SJCRH30 (cell line): ENCODE measurements around the gene PARD3. TPM values are rescaled to one million over a fixed set of nuclear protein-coding genes. Genes with fewer than 3 reads are reported as not detected.
"Not testable (repeated sequence)": the region's sequence is repeated elsewhere in the genome, so short reads cannot be mapped to it uniquely, and the experiment has no call there.

Source experiments
- DNase-seq, 2 experiments: peaks; one replicate each; pipeline ENCODE4 v3.0.0-alpha.2; 2015 to 2020
- H3K27ac ChIP-seq: fragments of 250-450 bp; sonication (Bioruptor Pico); 2 replicates; pipeline ENCODE4 v1.5.1; 2020; ENCODE audit warnings: mild to moderate bottlenecking, moderate library complexity
- H3K27me3 ChIP-seq: fragments of 250-450 bp; sonication (Bioruptor Pico); 2 replicates; pipeline ENCODE4 v1.5.1; 2020; ENCODE audit warnings: mild to moderate bottlenecking, moderate library complexity
- H3K36me3 ChIP-seq: fragments of 250-450 bp; sonication (Bioruptor Pico); 2 replicates; pipeline ENCODE4 v1.5.1; 2020; ENCODE audit warnings: mild to moderate bottlenecking, moderate library complexity
- H3K4me1 ChIP-seq: fragments of 250-450 bp; sonication (Bioruptor Pico); 2 replicates; pipeline ENCODE4 v1.5.1; 2020; ENCODE audit warnings: mild to moderate bottlenecking, moderate library complexity
- H3K4me3 ChIP-seq: fragments of 250-450 bp; sonication (Bioruptor Pico); 2 replicates; pipeline ENCODE4 v1.5.1; 2020; ENCODE audit warnings: mild to moderate bottlenecking, moderate library complexity
- H3K9me3 ChIP-seq: fragments of 250-450 bp; sonication (Bioruptor Pico); replicated peaks from 2 replicates; pipeline ENCODE4 v1.5.1; 2020; ENCODE audit warnings: mild to moderate bottlenecking, moderate library complexity
- total RNA-seq: library from RNA; depleted of rRNA; stranded (reverse); fragments of >200 nt; shearing (Covaris generic); gene quantifications from 2 replicates; pipeline ENCODE4 v1.2.3, GENCODE V29; 2014

Gene PARD3
- total RNA-seq, 1 experiment from 2014 or later, result 58.7 TPM

GRCh38 chr10:34719746-34720145, 95.3 kb downstream of the PARD3 start:
- no peaks in the 10 kb centered on the region for H3K36me3 ChIP-seq
- H3K4me3 ChIP-seq, result no peak overlapping the region
- peaks cover 13% of the 10 kb centered on the region for H3K4me1 ChIP-seq
- H3K9me3 ChIP-seq, result no peaks in the 10 kb centered on the region
- DNase-seq, result no peak
- H3K27ac ChIP-seq, result no peak overlapping the region
- H3K27me3 ChIP-seq, result no peaks in the 10 kb centered on the region

- Histone ChIP-seq H3K9me3 (no peaks in the 10 kb centered on the region), H3K36me3 (no peaks in the 10 kb centered on the region), H3K27me3 (no peaks in the 10 kb centered on the region), H3K27ac (no peak overlapping the region), H3K4me1 (peaks cover 13% of the 10 kb centered on the region), H3K4me3 (no peak overlapping the region)
- no peak for DNase-seq
Measured at GRCh38 chr10:34719328-34719727, 95.8 kb downstream of the PARD3 start.

- no peak for DNase-seq
- Histone ChIP-seq H3K9me3 (no peaks in the 10 kb centered on the region), H3K27me3 (no peaks in the 10 kb centered on the region), H3K27ac (no peak overlapping the region), H3K4me1 (peaks cover 18% of the 10 kb centered on the region), H3K4me3 (no peak overlapping the region), H3K36me3 (no peaks in the 10 kb centered on the region)
Measured at GRCh38 chr10:34717429-34717828, 97.7 kb downstream of the PARD3 start.

- Histone ChIP-seq H3K36me3 (no peaks in the 10 kb centered on the region), H3K4me3 (no peak overlapping the region), H3K27ac (no peak overlapping the region)
Measured at GRCh38 chr10:34716958-34717357, 98.1 kb downstream of the PARD3 start.

GRCh38 chr10:34716234-34716633, 98.9 kb downstream of the PARD3 start:
- Histone ChIP-seq H3K4me1 (peaks cover 15% of the 10 kb centered on the region), H3K9me3 (no peaks in the 10 kb centered on the region), H3K4me3 (no peak overlapping the region), H3K27me3 (no peaks in the 10 kb centered on the region), H3K27ac (no peak overlapping the region), H3K36me3 (no peaks in the 10 kb centered on the region)
- no peak for DNase-seq

More at GRCh38 chr10:34716958-34717357, 98.1 kb downstream of the PARD3 start:
- no peaks in the 10 kb centered on the region for H3K27me3 ChIP-seq
- H3K9me3 ChIP-seq, result no peaks in the 10 kb centered on the region
- peaks cover 18% of the 10 kb centered on the region for H3K4me1 ChIP-seq
- peak in 1 of 2 experiments; percentile 31 for DNase-seq

GRCh38 chr10:34715511-34716187, 99.4 kb downstream of the PARD3 start:
- no peak for DNase-seq
- peaks cover 11% of the 10 kb centered on the region for H3K4me1 ChIP-seq
- H3K27me3 ChIP-seq, result no peaks in the 10 kb centered on the region
- H3K36me3 ChIP-seq, result no peaks in the 10 kb centered on the region
- no peak overlapping the region for H3K4me3 ChIP-seq
- H3K27ac ChIP-seq, result no peak overlapping the region
- H3K9me3 ChIP-seq, result no peaks in the 10 kb centered on the region

- Histone ChIP-seq H3K27me3 (no peaks in the 10 kb centered on the region), H3K4me3 (no peak overlapping the region), H3K9me3 (no peaks in the 10 kb centered on the region), H3K36me3 (no peaks in the 10 kb centered on the region), H3K27ac (no peak overlapping the region), H3K4me1 (peaks cover 16% of the 10 kb centered on the region)
- no peak for DNase-seq
Measured at GRCh38 chr10:34713875-34714274, 101.2 kb downstream of the PARD3 start.

- DNase-seq, result no peak
- Histone ChIP-seq H3K27me3 (no peaks in the 10 kb centered on the region), H3K9me3 (no peaks in the 10 kb centered on the region), H3K36me3 (no peaks in the 10 kb centered on the region), H3K4me1 (peaks cover 10% of the 10 kb centered on the region; the same call in 1 of the 2 replicates), H3K27ac (no peak overlapping the region), H3K4me3 (no peak overlapping the region)
Measured at GRCh38 chr10:34711500-34711899, 103.6 kb downstream of the PARD3 start.

- no peaks in the 10 kb centered on the region for H3K36me3 ChIP-seq
- H3K27ac ChIP-seq, result no peak overlapping the region
- H3K4me3 ChIP-seq, result no peak overlapping the region
- peaks cover 10% of the 10 kb centered on the region; the same call in 1 of the 2 replicates for H3K4me1 ChIP-seq
- no peak for DNase-seq
- H3K27me3 ChIP-seq, result no peaks in the 10 kb centered on the region
- no peaks in the 10 kb centered on the region for H3K9me3 ChIP-seq
Measured at GRCh38 chr10:34710391-34710751, 104.7 kb downstream of the PARD3 start.

GRCh38 chr10:34709637-34710390, 105.3 kb downstream of the PARD3 start:
- Histone ChIP-seq H3K4me1 (peaks cover 10% of the 10 kb centered on the region; the same call in 1 of the 2 replicates), H3K27ac (no peak overlapping the region), H3K36me3 (no peaks in the 10 kb centered on the region), H3K9me3 (no peaks in the 10 kb centered on the region), H3K4me3 (no peak overlapping the region), H3K27me3 (no peaks in the 10 kb centered on the region)
- no peak for DNase-seq

- H3K27me3 ChIP-seq, result no peaks in the 10 kb centered on the region
- no peaks in the 10 kb centered on the region for H3K9me3 ChIP-seq
- no peak overlapping the region for H3K27ac ChIP-seq
- no peak overlapping the region for H3K4me3 ChIP-seq
- no peak for DNase-seq
- H3K36me3 ChIP-seq, result no peaks in the 10 kb centered on the region
- H3K4me1 ChIP-seq, result peaks cover 5% of the 10 kb centered on the region; the same call in 1 of the 2 replicates
Measured at GRCh38 chr10:34707656-34708055, 107.4 kb downstream of the PARD3 start.

- not testable (repeated sequence) for DNase-seq, H3K27ac ChIP-seq, H3K9me3 ChIP-seq
Measured at GRCh38 chr10:34706992-34707391, 108.1 kb downstream of the PARD3 start.

GRCh38 chr10:34706147-34706546, 108.9 kb downstream of the PARD3 start:
- no peaks in the 10 kb centered on the region for H3K9me3 ChIP-seq
- no peaks in the 10 kb centered on the region for H3K27me3 ChIP-seq
- H3K36me3 ChIP-seq, result no peaks in the 10 kb centered on the region
- H3K4me1 ChIP-seq, result peaks cover 5% of the 10 kb centered on the region; the same call in 1 of the 2 replicates
- no peak overlapping the region for H3K4me3 ChIP-seq
- no peak overlapping the region for H3K27ac ChIP-seq
- no peak for DNase-seq

More at GRCh38 chr10:34706992-34707391, 108.1 kb downstream of the PARD3 start:
- not testable (repeated sequence) for H3K4me3 ChIP-seq, H3K4me1 ChIP-seq, H3K36me3 ChIP-seq, H3K27me3 ChIP-seq

- H3K27me3 ChIP-seq, result no peaks in the 10 kb centered on the region
- H3K4me3 ChIP-seq, result no peak overlapping the region
- H3K4me1 ChIP-seq, result peaks cover 4% of the 10 kb centered on the region; the same call in 1 of the 2 replicates
- H3K9me3 ChIP-seq, result no peaks in the 10 kb centered on the region
- no peak overlapping the region for H3K27ac ChIP-seq
- peak; percentile 15 to 44 for DNase-seq
- no peaks in the 10 kb centered on the region for H3K36me3 ChIP-seq
Measured at GRCh38 chr10:34705563-34705962, 109.5 kb downstream of the PARD3 start.

- Histone ChIP-seq H3K4me3 (no peak overlapping the region), H3K9me3 (no peaks in the 10 kb centered on the region), H3K4me1 (no peaks in the 10 kb centered on the region), H3K36me3 (no peaks in the 10 kb centered on the region), H3K27ac (no peak overlapping the region), H3K27me3 (no peaks in the 10 kb centered on the region)
- no peak for DNase-seq
Measured at GRCh38 chr10:34704526-34705184, 110.4 kb downstream of the PARD3 start.
